ENCODE data around the gene CD68. TPM values are rescaled to one million over a fixed set of nuclear protein-coding genes. Genes with fewer than 3 reads are reported as not detected.

CD68 gene
- total RNA-seq, 2 experiments from 2014 or later = 0.33 to 0.95 TPM

GRCh38 chr17:7574176-7574953 is 5.1 kb upstream of the CD68 start:
- no peaks in the 10 kb centered on the region for H3K27me3 ChIP-seq (ENCODE audit: control insufficient read depth in 1 of 2, insufficient read depth in 2 of 2, low read length in 2 of 2)
- no peak for ATAC-seq (ENCODE audit: poor library complexity)
- peak overlapping the region; percentile 99 for H3K27ac Mint-ChIP-seq
- peak overlapping the region; percentile 77 to 96 for H3K27ac ChIP-seq (ENCODE audit: low read depth in 1 of 2, low read length in 2 of 2)
- intact Hi-C loops (cut with DNase I, micrococcal nuclease) = loop anchor here (1.0 to 5.0 kb wide), 2 partner anchors 9 to 268 kb away; partner anchors contain the start of gene MPDU1 (in 1 of the 2)
- peak overlapping the region; percentile 100 for H3K4me3 ChIP-seq (ENCODE audit: low read length)
- H3K4me1 Mint-ChIP-seq (ENCODE audit: low read depth) = peaks cover 65% of the 10 kb centered on the region
- H3K36me3 ChIP-seq (ENCODE audit: insufficient read depth, low read length) = peaks cover 76% of the 10 kb centered on the region
- no peaks in the 10 kb centered on the region for H3K9me3 Mint-ChIP-seq
- TF ChIP-seq CTCF (IDR thresholded peaks at IDR 0.05) = no peak
- ChIA-PET CTCF (interaction anchor here (0.9 to 2.4 kb wide), 4 partner anchors 14 to 137 kb away, joined by 3 to 15 read pairs (median 8); partner anchors contain the start of gene WRAP53), POLR2A (interaction anchor here (0.6 to 7.0 kb wide), 20 partner anchors 8 to 539 kb away, joined by 3 to 143 read pairs (median 4); partner anchors contain the start of genes CTDNEP1, DVL2, FXR2 and MPDU1)
- peaks cover 89% of the 10 kb centered on the region for H3K36me3 Mint-ChIP-seq (ENCODE audit: low read depth)
- H3K27me3 Mint-ChIP-seq = peaks cover 3% of the 10 kb centered on the region
- no peak for DNase-seq
- peak overlapping the region; percentile 99 for H3K4me3 Mint-ChIP-seq
- H3K9me3 ChIP-seq (ENCODE audit: control insufficient read depth in 1 of 2, insufficient read depth in 1 of 2, low read length in 2 of 2) = no peaks in the 10 kb centered on the region
- peaks cover 65% of the 10 kb centered on the region for H3K4me1 ChIP-seq (ENCODE audit: insufficient read depth, low read length)

- peak overlapping the region in 1 of 2 donors; percentile 38 for H3K27ac ChIP-seq (ENCODE audit: low read depth in 1 of 2, low read length in 2 of 2)
These were observed 4.0 kb upstream of the CD68 start for GRCh38 chr17:7575481-7575883.

GRCh38 chr17:7575959-7576358 is 3.5 kb upstream of the CD68 start:
- Histone ChIP-seq H3K4me3 (ENCODE audit: low read length) (no peak overlapping the region), H3K9me3 (ENCODE audit: control insufficient read depth in 1 of 2, insufficient read depth in 1 of 2, low read length in 2 of 2) (no peaks in the 10 kb centered on the region), H3K36me3 (ENCODE audit: insufficient read depth, low read length) (peaks cover 63% of the 10 kb centered on the region), H3K4me1 (ENCODE audit: insufficient read depth, low read length) (peaks cover 73% of the 10 kb centered on the region), H3K27me3 (ENCODE audit: control insufficient read depth in 1 of 2, insufficient read depth in 2 of 2, low read length in 2 of 2) (no peaks in the 10 kb centered on the region), H3K27ac (ENCODE audit: low read depth in 1 of 2, low read length in 2 of 2) (no peak overlapping the region)
- Mint-ChIP-seq H3K9me3 (no peaks in the 10 kb centered on the region), H3K36me3 (ENCODE audit: low read depth) (peaks cover 88% of the 10 kb centered on the region), H3K4me3 (peak overlapping the region; percentile 70), H3K27me3 (peaks cover 3% of the 10 kb centered on the region), H3K27ac (peak overlapping the region; percentile 99), H3K4me1 (ENCODE audit: low read depth) (peaks cover 81% of the 10 kb centered on the region)
- TF ChIP-seq CTCF (IDR thresholded peaks at IDR 0.05) = no peak
- DNase-seq = no peak
- intact Hi-C loops (cut with DNase I, micrococcal nuclease) = no loop called here
- CTCF ChIA-PET = interaction anchor here (0.7 kb wide), 1 partner anchor 112 kb away, joined by 3 read pairs; no protein-coding TSS in a partner anchor
- no peak for ATAC-seq (ENCODE audit: poor library complexity)
- POLR2A ChIA-PET = interaction anchor here (0.6 to 7.0 kb wide), 8 partner anchors 9 to 139 kb away, joined by 3 to 143 read pairs (median 5); partner anchors contain the start of genes FXR2, MPDU1, SENP3 and TP53

More at GRCh38 chr17:7575481-7575883, 4.0 kb upstream of the CD68 start:
- H3K27me3 Mint-ChIP-seq = peaks cover 3% of the 10 kb centered on the region
- Histone ChIP-seq H3K4me1 (ENCODE audit: insufficient read depth, low read length) (peaks cover 73% of the 10 kb centered on the region), H3K36me3 (ENCODE audit: insufficient read depth, low read length) (peaks cover 67% of the 10 kb centered on the region), H3K9me3 (ENCODE audit: control insufficient read depth in 1 of 2, insufficient read depth in 1 of 2, low read length in 2 of 2) (no peaks in the 10 kb centered on the region), H3K4me3 (ENCODE audit: low read length) (no peak overlapping the region), H3K27me3 (ENCODE audit: control insufficient read depth in 1 of 2, insufficient read depth in 2 of 2, low read length in 2 of 2) (no peaks in the 10 kb centered on the region)
- ATAC-seq (ENCODE audit: poor library complexity) (no peak), DNase-seq (no peak)
- intact Hi-C loops (cut with DNase I, micrococcal nuclease) = no loop called here
- ChIA-PET CTCF (interaction anchor here (2.3 kb wide), 2 partner anchors 14 to 113 kb away, joined by 8 to 15 read pairs; partner anchors contain the start of gene WRAP53), POLR2A (interaction anchor here (0.5 to 7.0 kb wide), 9 partner anchors 9 to 139 kb away, joined by 3 to 143 read pairs (median 5); partner anchors contain the start of genes FXR2, MPDU1, SENP3 and TP53)
- no peaks in the 10 kb centered on the region for H3K9me3 Mint-ChIP-seq
- peak overlapping the region; percentile 99 for H3K27ac Mint-ChIP-seq
- peak overlapping the region; percentile 99 for H3K4me3 Mint-ChIP-seq
- H3K36me3 Mint-ChIP-seq (ENCODE audit: low read depth) = peaks cover 87% of the 10 kb centered on the region
- H3K4me1 Mint-ChIP-seq (ENCODE audit: low read depth) = peaks cover 77% of the 10 kb centered on the region
- TF ChIP-seq CTCF (IDR thresholded peaks at IDR 0.05) = no peak

Measured in CD4-positive, alpha-beta T cell (primary cell).